Neural cell (in vitro differentiated cells): Measurements from ENCODE around the gene DCAF11. TPM values are rescaled to one million over a fixed set of nuclear protein-coding genes. Genes with fewer than 3 reads are reported as not detected.

Experiments
- H2AFZ ChIP-seq: fragments of 200-600, 300-800 bp; sonication (generic), shearing (Covaris generic); 2 replicates; pipeline ENCODE4 v1.6.0; 2014; ENCODE audit warnings: low read depth, mild to moderate bottlenecking, antibody characterized with exemption, low read length, moderate library complexity
- H3F3A ChIP-seq: fragments of 200-600 bp; shearing (Covaris generic); 2 replicates; pipeline ENCODE4 v1.6.1; 2016; ENCODE audit warnings: mild to moderate bottlenecking, moderate library complexity, mixed read lengths, antibody characterized with exemption, low read length; ENCODE audit not compliant: insufficient read depth, poor library complexity, severe bottlenecking
- H3K27ac ChIP-seq: fragments of 200-600, 300-800 bp; sonication (generic), shearing (Covaris generic); 2 replicates; pipeline ENCODE4 v1.5.1; 2014; ENCODE audit warnings: mild to moderate bottlenecking, low read length, moderate library complexity
- H3K27me3 ChIP-seq: fragments of 300-800, 200-600 bp; sonication (generic), shearing (Covaris generic); 2 replicates; pipeline ENCODE4 v1.6.0; 2014; ENCODE audit warnings: mild to moderate bottlenecking, low read depth, low read length, moderate library complexity; ENCODE audit not compliant: insufficient read depth
- H3K36me3 ChIP-seq: fragments of 300-800, 200-600 bp; sonication (generic), shearing (Covaris generic); 2 replicates; pipeline ENCODE4 v1.5.1; 2014; ENCODE audit warnings: mild to moderate bottlenecking, antibody characterized with exemption, low read length, moderate library complexity; ENCODE audit not compliant: insufficient read depth
- H3K4me2 ChIP-seq: fragments of 300-800, 200-600 bp; sonication (generic), shearing (Covaris generic); 2 replicates; pipeline ENCODE4 v1.6.0; 2014; ENCODE audit warnings: mild to moderate bottlenecking, low read length
- H3K4me3 ChIP-seq: fragments of 300-800, 200-600 bp; sonication (generic), shearing (Covaris generic); 2 replicates; pipeline ENCODE4 v1.5.1; 2014; ENCODE audit warnings: mild to moderate bottlenecking, low read length, moderate library complexity
- H3K79me2 ChIP-seq: fragments of 200-600 bp; shearing (Covaris generic); replicated peaks from 2 replicates; pipeline ENCODE4 v1.6.0; 2014; ENCODE audit warnings: mild to moderate bottlenecking, low read length, moderate library complexity; ENCODE audit not compliant: insufficient read depth
- H3K9ac ChIP-seq: fragments of 300-800, 200-600 bp; sonication (generic), shearing (Covaris generic); 2 replicates; pipeline ENCODE4 v1.6.1; 2016; ENCODE audit warnings: mild to moderate bottlenecking, low read length, mixed read lengths
- H3K9me2 ChIP-seq: fragments of 200-600 bp; shearing (Covaris generic); 2 replicates; pipeline ENCODE4 v1.6.1; 2016; ENCODE audit warnings: mild to moderate bottlenecking, low read length, mixed read lengths; ENCODE audit not compliant: insufficient read depth
- H3K9me3 ChIP-seq: fragments of 200-600, 300-800 bp; sonication (generic), shearing (Covaris generic); 2 replicates; pipeline ENCODE4 v1.6.1; 2016; ENCODE audit warnings: mild to moderate bottlenecking, mixed run types, low read length, moderate library complexity, mixed read lengths
- H4K20me1 ChIP-seq: fragments of 200-600 bp; shearing (Covaris generic); 2 replicates; pipeline ENCODE4 v1.6.1; 2016; ENCODE audit warnings: mild to moderate bottlenecking, mixed run types; ENCODE audit not compliant: insufficient read depth
- EP300 ChIP-seq: fragments of 450-650 bp; conservative IDR thresholded peaks from 2 replicates; pipeline ENCODE4 v1.6.1; 2014; ENCODE audit warnings: antibody characterized with exemption, mild to moderate bottlenecking, moderate library complexity; ENCODE audit not compliant: poor library complexity, severe bottlenecking
- EZH2 ChIP-seq: fragments of 200-600, 300-800 bp; shearing (Covaris generic), sonication (generic); IDR thresholded peaks from 2 replicates; pipeline ENCODE4 v1.6.1; 2014; ENCODE audit warnings: antibody characterized with exemption, low read length, borderline replicate concordance, mild to moderate bottlenecking; ENCODE audit not compliant: insufficient read depth, poor library complexity, severe bottlenecking
- MXI1 ChIP-seq: fragments of 450-650 bp; conservative IDR thresholded peaks from 2 replicates; pipeline ENCODE4 v1.6.1; 2014; ENCODE audit warnings: antibody characterized with exemption, mild to moderate bottlenecking; ENCODE audit not compliant: poor library complexity, severe bottlenecking
- POLR2AphosphoS5 ChIP-seq: IDR thresholded peaks from 2 replicates; pipeline ENCODE4 v1.6.1; 2012
- RAD21 ChIP-seq: fragments of 450-650 bp; conservative IDR thresholded peaks from 2 replicates; pipeline ENCODE4 v1.6.1; 2014; ENCODE audit warnings: antibody characterized with exemption, mild to moderate bottlenecking, moderate library complexity
- SMC3 ChIP-seq: fragments of 450-650 bp; conservative IDR thresholded peaks from 2 replicates; pipeline ENCODE4 v1.6.1; 2014; ENCODE audit warnings: antibody characterized with exemption, mild to moderate bottlenecking, moderate library complexity; ENCODE audit not compliant: poor library complexity
- TAF1 ChIP-seq: IDR thresholded peaks from 2 replicates; pipeline ENCODE4 v1.6.1; 2012; ENCODE audit warnings: low read depth
- polyA plus RNA-seq: library from polyadenylated mRNA; depleted of rRNA; stranded (reverse); fragments of >200 nt; gene quantifications from 2 replicates; pipeline ENCODE4 v1.2.3, GENCODE V29; 2014
- TF ChIP-seq, protein P1 (sequence below): fragments of 450-650 bp; IDR thresholded peaks from 2 replicates; pipeline ENCODE4 v1.5.1; 2014; ENCODE audit warnings: antibody characterized with exemption, mild to moderate bottlenecking, moderate library complexity; ENCODE audit not compliant: poor library complexity, severe bottlenecking
- TF ChIP-seq, protein P2 (sequence below): IDR thresholded peaks from 2 replicates; pipeline ENCODE4 v1.6.1; 2012; ENCODE audit warnings: borderline replicate concordance

Gene DCAF11
- polyA plus RNA-seq, 1 donor from 2014 or later: 74.5 TPM

GRCh38 chr14:24126939-24127338, 12.4 kb downstream of the DCAF11 start:
- Histone ChIP-seq H3K9ac (no peak overlapping the region), H3K79me2 (no peaks in the 10 kb centered on the region), H3K9me2 (no peaks in the 10 kb centered on the region), H3K36me3 (no peaks in the 10 kb centered on the region), H4K20me1 (no peaks in the 10 kb centered on the region), H3K4me2 (no peak overlapping the region), H3K27ac (no peak overlapping the region), H3K9me3 (no peaks in the 10 kb centered on the region), H3K4me3 (no peak overlapping the region), H2AFZ (no peak overlapping the region), H3F3A (no peaks in the 10 kb centered on the region), H3K27me3 (no peaks in the 10 kb centered on the region)
- TF ChIP-seq RAD21: no peak
- TF ChIP-seq EZH2: no peak

DNA sequence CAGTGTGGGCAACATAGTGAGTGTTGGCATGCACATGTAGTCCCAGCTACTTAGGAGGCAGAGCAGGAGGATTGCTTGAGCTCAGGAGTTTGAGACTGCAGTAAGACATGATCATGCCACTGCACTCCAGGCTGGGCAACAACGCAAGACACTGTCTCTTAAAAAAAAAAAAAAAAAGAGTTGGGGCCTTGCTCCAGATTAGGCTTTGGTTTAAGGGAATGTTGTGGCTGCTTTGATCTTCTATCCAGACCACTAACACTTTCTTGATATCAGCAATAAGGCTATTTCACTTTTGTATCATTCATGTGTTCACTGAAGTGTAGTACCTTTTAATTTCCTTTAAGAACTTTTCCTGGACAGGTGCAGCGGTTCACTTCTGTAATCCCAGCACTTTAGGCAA, 13.1 kb downstream of the DCAF11 start:
- Histone ChIP-seq H2AFZ (no peak overlapping the region), H3K27me3 (no peaks in the 10 kb centered on the region), H3K79me2 (no peaks in the 10 kb centered on the region), H3K4me3 (no peak overlapping the region), H3K4me2 (no peak overlapping the region), H3K9ac (no peak overlapping the region), H3F3A (no peaks in the 10 kb centered on the region), H3K27ac (no peak overlapping the region), H3K9me3 (no peaks in the 10 kb centered on the region), H4K20me1 (no peaks in the 10 kb centered on the region), H3K9me2 (no peaks in the 10 kb centered on the region), H3K36me3 (no peaks in the 10 kb centered on the region)
- TF ChIP-seq SMC3: no peak
- no peak for TF ChIP-seq EZH2
- no peak for TF ChIP-seq MXI1
- no peak for TF ChIP-seq POLR2AphosphoS5
- TF ChIP-seq, protein P1, sequence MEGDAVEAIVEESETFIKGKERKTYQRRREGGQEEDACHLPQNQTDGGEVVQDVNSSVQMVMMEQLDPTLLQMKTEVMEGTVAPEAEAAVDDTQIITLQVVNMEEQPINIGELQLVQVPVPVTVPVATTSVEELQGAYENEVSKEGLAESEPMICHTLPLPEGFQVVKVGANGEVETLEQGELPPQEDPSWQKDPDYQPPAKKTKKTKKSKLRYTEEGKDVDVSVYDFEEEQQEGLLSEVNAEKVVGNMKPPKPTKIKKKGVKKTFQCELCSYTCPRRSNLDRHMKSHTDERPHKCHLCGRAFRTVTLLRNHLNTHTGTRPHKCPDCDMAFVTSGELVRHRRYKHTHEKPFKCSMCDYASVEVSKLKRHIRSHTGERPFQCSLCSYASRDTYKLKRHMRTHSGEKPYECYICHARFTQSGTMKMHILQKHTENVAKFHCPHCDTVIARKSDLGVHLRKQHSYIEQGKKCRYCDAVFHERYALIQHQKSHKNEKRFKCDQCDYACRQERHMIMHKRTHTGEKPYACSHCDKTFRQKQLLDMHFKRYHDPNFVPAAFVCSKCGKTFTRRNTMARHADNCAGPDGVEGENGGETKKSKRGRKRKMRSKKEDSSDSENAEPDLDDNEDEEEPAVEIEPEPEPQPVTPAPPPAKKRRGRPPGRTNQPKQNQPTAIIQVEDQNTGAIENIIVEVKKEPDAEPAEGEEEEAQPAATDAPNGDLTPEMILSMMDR: no peak
- TF ChIP-seq EP300: no peak
- TF ChIP-seq TAF1: no peak
- no peak for TF ChIP-seq RAD21
- TF ChIP-seq, protein P2, sequence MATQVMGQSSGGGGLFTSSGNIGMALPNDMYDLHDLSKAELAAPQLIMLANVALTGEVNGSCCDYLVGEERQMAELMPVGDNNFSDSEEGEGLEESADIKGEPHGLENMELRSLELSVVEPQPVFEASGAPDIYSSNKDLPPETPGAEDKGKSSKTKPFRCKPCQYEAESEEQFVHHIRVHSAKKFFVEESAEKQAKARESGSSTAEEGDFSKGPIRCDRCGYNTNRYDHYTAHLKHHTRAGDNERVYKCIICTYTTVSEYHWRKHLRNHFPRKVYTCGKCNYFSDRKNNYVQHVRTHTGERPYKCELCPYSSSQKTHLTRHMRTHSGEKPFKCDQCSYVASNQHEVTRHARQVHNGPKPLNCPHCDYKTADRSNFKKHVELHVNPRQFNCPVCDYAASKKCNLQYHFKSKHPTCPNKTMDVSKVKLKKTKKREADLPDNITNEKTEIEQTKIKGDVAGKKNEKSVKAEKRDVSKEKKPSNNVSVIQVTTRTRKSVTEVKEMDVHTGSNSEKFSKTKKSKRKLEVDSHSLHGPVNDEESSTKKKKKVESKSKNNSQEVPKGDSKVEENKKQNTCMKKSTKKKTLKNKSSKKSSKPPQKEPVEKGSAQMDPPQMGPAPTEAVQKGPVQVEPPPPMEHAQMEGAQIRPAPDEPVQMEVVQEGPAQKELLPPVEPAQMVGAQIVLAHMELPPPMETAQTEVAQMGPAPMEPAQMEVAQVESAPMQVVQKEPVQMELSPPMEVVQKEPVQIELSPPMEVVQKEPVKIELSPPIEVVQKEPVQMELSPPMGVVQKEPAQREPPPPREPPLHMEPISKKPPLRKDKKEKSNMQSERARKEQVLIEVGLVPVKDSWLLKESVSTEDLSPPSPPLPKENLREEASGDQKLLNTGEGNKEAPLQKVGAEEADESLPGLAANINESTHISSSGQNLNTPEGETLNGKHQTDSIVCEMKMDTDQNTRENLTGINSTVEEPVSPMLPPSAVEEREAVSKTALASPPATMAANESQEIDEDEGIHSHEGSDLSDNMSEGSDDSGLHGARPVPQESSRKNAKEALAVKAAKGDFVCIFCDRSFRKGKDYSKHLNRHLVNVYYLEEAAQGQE: no peak
